A549 (cell line): ENCODE data around the gene TRAFD1. TPM values are rescaled to one million over a fixed set of nuclear protein-coding genes. Genes with fewer than 3 reads are reported as not detected.

Source experiments
- ATAC-seq, 2 experiments: fragments of 200-7000 bp in 1 of 2; fragments of >200 bp in 1 of 2; cut with Nextera tagmentation in 1 of 2; cut with Tn5 transposase in 1 of 2; 3 replicates each; pipeline versions ENCODE4 v1.8.0 to v1.9.1; 2018 to 2020; ENCODE audit warnings: mild to moderate bottlenecking in 1 of 2, moderate library complexity in 1 of 2
- CTCF ChIA-PET: fragments of 300-600 bp; sonication (Branson Sonifier 250); formaldehyde crosslinking; extraction: SDS; loops from one replicate; lab custom pipeline; 2021; ENCODE audit warnings: antibody characterized with exemption, inconsistent platforms; lab: Yijun Ruan, JAX
- POLR2A ChIA-PET: fragments of 350-600 bp; formaldehyde crosslinking; extraction: SDS; loops from one replicate; lab custom pipeline; 2021; ENCODE audit warnings: antibody characterized with exemption, inconsistent platforms; lab: Yijun Ruan, JAX
- DNase-seq, 2 experiments: peaks; one replicate each; pipeline versions ENCODE4 v3.0.0 to v3.0.0-alpha.2; 2011 to 2016; ENCODE audit warnings: low read depth in 1 of 2, low spot score in 1 of 2
- FAIRE-seq: peaks from 2 replicates; lab custom pipeline; 2011; peaks lifted over from hg19 to GRCh38; lab: Jason Lieb, UNC
- H3K27ac ChIP-seq, 2 experiments: fragments of >200 bp; sonication (Bioruptor Twin); formaldehyde crosslinking; 3 replicates each; pipeline ENCODE4 v1.5.1; 2016 to 2017
- H3K4me1 ChIP-seq: fragments of >200 bp; sonication (Bioruptor Twin); formaldehyde crosslinking; 3 replicates; pipeline ENCODE4 v1.6.1; 2016
- H3K4me2 ChIP-seq: fragments of >200 bp; sonication (Bioruptor Twin); formaldehyde crosslinking; 3 replicates; pipeline ENCODE4 v1.6.1; 2016
- H3K4me3 ChIP-seq: fragments of >200 bp; sonication (Bioruptor Twin); formaldehyde crosslinking; 3 replicates; pipeline ENCODE4 v1.5.1; 2016
- H3K9me3 ChIP-seq: fragments of >200 bp; sonication (Bioruptor Twin); formaldehyde crosslinking; 3 replicates; pipeline ENCODE4 v1.6.1; 2016
- CBX2 ChIP-seq: fragments of 200-600 bp; sonication (generic); IDR thresholded peaks from 2 replicates; pipeline ENCODE4 v1.6.1; 2016; ENCODE audit warnings: low read depth, mild to moderate bottlenecking, borderline replicate concordance
- EHMT2 ChIP-seq: fragments of 200-600 bp; sonication (generic); IDR thresholded peaks from 2 replicates; pipeline ENCODE4 v1.6.1; 2016; ENCODE audit warnings: antibody characterized with exemption, low read depth, mild to moderate bottlenecking, moderate library complexity
- EP300 ChIP-seq, 2 experiments: fragments of >200 bp; sonication (Bioruptor Twin); formaldehyde crosslinking; IDR thresholded peaks; 2 replicates in 1 of 2; 3 replicates in 1 of 2; pipeline ENCODE4 v1.6.1; 2016 to 2017
- ESRRA ChIP-seq: fragments of 150-350 bp; IDR thresholded peaks from 2 replicates; pipeline ENCODE4 v1.6.1; 2014; ENCODE audit warnings: mild to moderate bottlenecking, low read length, borderline replicate concordance
- FOSB ChIP-seq: fragments of 250-450 bp; sonication (Bioruptor Pico); IDR thresholded peaks from 2 replicates; pipeline ENCODE4 v1.5.0; 2020; ENCODE audit warnings: mild to moderate bottlenecking, moderate library complexity
- FOSL2 ChIP-seq, 2 experiments: fragments of 450-650 bp in 1 of 2; fragments of >200 bp in 1 of 2; sonication (Bioruptor Twin) in 1 of 2; formaldehyde crosslinking; IDR thresholded peaks; 2 replicates each; pipeline versions ENCODE4 v1.5.0 to v1.6.1; 2016 to 2020; ENCODE audit warnings: mild to moderate bottlenecking in 1 of 2, moderate library complexity in 1 of 2
- GATA3 ChIP-seq: IDR thresholded peaks from 2 replicates; pipeline ENCODE4 v1.6.1; 2012; ENCODE audit warnings: borderline replicate concordance
- HEYL ChIP-seq: fragments of 250-450 bp; sonication (Bioruptor Pico); IDR thresholded peaks from 2 replicates; pipeline ENCODE4 v1.8.0; 2021; ENCODE audit warnings: mild to moderate bottlenecking, moderate library complexity
- HOXA7 ChIP-seq: fragments of 250-450 bp; sonication (Bioruptor Pico); IDR thresholded peaks from 2 replicates; pipeline ENCODE4 v1.5.0; 2020; ENCODE audit warnings: mild to moderate bottlenecking, moderate library complexity
- HOXB13 ChIP-seq: fragments of 250-450 bp; sonication (Bioruptor Pico); IDR thresholded peaks from 2 replicates; pipeline ENCODE4 v1.5.0; 2020; ENCODE audit warnings: low read depth, mild to moderate bottlenecking, moderate library complexity
- JUN ChIP-seq, 2 experiments: fragments of >200 bp; sonication (Bioruptor Twin); formaldehyde crosslinking; IDR thresholded peaks; 2 replicates in 1 of 2; 3 replicates in 1 of 2; pipeline ENCODE4 v1.6.1; 2016 to 2017
- MAFK ChIP-seq: fragments of 450-650 bp; IDR thresholded peaks from 2 replicates; pipeline ENCODE4 v1.6.1; 2014; ENCODE audit not compliant: partially characterized antibody
- MYC ChIP-seq: IDR thresholded peaks from 2 replicates; pipeline ENCODE4 v1.6.1; 2012; ENCODE audit warnings: mild to moderate bottlenecking, inconsistent platforms, low read length, improper control_type of control experiment, borderline replicate concordance
- PHF8 ChIP-seq: fragments of 200-600 bp; sonication (generic); IDR thresholded peaks from 2 replicates; pipeline ENCODE4 v1.6.1; 2016; ENCODE audit warnings: low read depth, mild to moderate bottlenecking, antibody characterized with exemption, moderate library complexity, borderline replicate concordance
- POLR2A ChIP-seq: IDR thresholded peaks from 2 replicates; pipeline ENCODE4 v1.6.1; 2012; ENCODE audit warnings: mild to moderate bottlenecking, low read length
- POLR2AphosphoS2 ChIP-seq: conservative IDR thresholded peaks from 2 replicates; pipeline ENCODE4 v1.6.1; 2012; ENCODE audit warnings: low read length, improper control_type of control experiment, inconsistent platforms
- RARB ChIP-seq: fragments of 250-450 bp; sonication (Bioruptor Pico); IDR thresholded peaks from 2 replicates; pipeline ENCODE4 v1.8.0; 2021; ENCODE audit warnings: mild to moderate bottlenecking, moderate library complexity
- RCOR1 ChIP-seq: fragments of 150-350 bp; IDR thresholded peaks from 2 replicates; pipeline ENCODE4 v1.6.1; 2014; ENCODE audit warnings: antibody characterized with exemption, low read length, low read depth
- RNF2 ChIP-seq: fragments of 200-600 bp; sonication (generic); IDR thresholded peaks from 2 replicates; pipeline ENCODE4 v1.6.1; 2016; ENCODE audit warnings: low read depth, mild to moderate bottlenecking, antibody characterized with exemption, moderate library complexity, borderline replicate concordance
- TP53 ChIP-seq: fragments of 250-450 bp; sonication (Bioruptor Pico); IDR thresholded peaks from 2 replicates; pipeline ENCODE4 v1.5.0; 2021; ENCODE audit warnings: mild to moderate bottlenecking, moderate library complexity
- ZC3H11A ChIP-seq: fragments of 450-650 bp; IDR thresholded peaks from 2 replicates; pipeline ENCODE4 v1.6.1; 2014; ENCODE audit warnings: antibody characterized with exemption, mild to moderate bottlenecking
- ZSCAN20 ChIP-seq: fragments of 250-450 bp; sonication (Bioruptor Pico); IDR thresholded peaks from 2 replicates; pipeline ENCODE4 v1.8.0; 2022; ENCODE audit warnings: mild to moderate bottlenecking, moderate library complexity
- WGBS: methylation state at CpG from one replicate; pipeline ENCODE4 v1.1.6; 2017; ENCODE audit errors: missing lambda C conversion rate; 5-methylcytosine and 5-hydroxymethylcytosine counted together
- polyA plus RNA-seq, 4 experiments: library from polyadenylated mRNA; depleted of rRNA in 3 of 4; stranded (reverse); fragments of >200 nt; fragmentation: RNase III in 1 of 4; extraction: RNeasy Plus Mini Kit Qiagen cat#74134 plus additional on column Dnase treatment in 1 of 4; gene quantifications; 2 replicates in 3 of 4; 3 replicates in 1 of 4; pipeline ENCODE4 v1.2.3, GENCODE V29; 2011 to 2017
- TF ChIP-seq, protein P1 (sequence below): fragments of 150-350 bp; IDR thresholded peaks from 2 replicates; pipeline ENCODE4 v1.6.1; 2014; ENCODE audit warnings: low read depth, mild to moderate bottlenecking, low read length
- TF ChIP-seq, protein P2 (sequence below): IDR thresholded peaks from 2 replicates; pipeline ENCODE4 v1.6.1; 2012
- TF ChIP-seq, protein P3 (sequence below): fragments of >200 bp; sonication (Bioruptor Twin); formaldehyde crosslinking; IDR thresholded peaks from 3 replicates; pipeline ENCODE4 v1.6.1; 2016
- TF ChIP-seq, protein P4 (sequence below): fragments of >200 bp; sonication (Bioruptor Twin); formaldehyde crosslinking; IDR thresholded peaks from 3 replicates; pipeline ENCODE4 v1.5.1; 2016

The TRAFD1 gene
- polyA plus RNA-seq, 2 of the 4 experiments (the other 2 are of a cell fraction), result 23.3 to 41.1 TPM

DNA sequence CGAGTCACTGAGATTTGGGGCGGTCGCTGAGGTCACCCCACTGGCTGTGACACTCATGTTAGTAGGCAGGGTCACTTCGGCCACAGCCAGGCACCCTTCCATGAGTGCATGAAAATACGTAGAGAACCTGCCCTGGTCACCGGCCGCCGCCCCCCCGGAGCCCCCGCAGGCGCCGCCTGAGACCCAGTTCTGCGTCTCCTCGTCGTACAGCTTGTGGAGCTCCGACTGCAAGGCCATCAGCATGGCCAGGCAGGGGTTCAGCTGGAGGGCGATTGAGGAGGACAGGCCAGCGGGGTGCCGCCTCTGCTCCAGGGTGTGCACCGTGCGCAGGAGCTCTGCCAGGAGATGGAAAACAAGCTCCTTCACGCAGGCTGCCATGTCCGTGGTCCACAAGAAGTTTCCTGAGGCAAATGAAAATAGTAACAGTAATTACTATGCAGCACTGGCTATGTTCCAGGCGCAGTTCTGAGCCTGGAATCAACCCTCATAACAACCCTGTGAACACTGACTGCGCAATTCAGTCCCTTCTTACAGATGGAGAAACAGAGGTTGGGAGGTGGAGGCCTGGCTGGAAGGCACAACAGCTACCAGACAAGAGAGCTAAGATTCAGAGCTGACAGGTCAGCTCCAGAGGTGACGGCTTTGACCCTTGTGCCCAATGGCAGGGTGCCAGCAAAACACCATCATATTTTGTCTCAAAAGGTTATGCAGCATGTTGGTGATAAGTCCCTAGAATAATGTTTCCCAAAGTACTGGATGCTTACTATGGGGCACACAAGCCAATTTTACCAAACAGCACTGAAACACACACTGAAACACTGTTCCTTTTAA is 59.9 kb downstream of the TRAFD1 start:
- ChIA-PET POLR2A (no interaction called here), CTCF (interaction anchor here (1.2 to 6.3 kb wide), 3 partner anchors 13 to 202 kb away, joined by 3 to 32 read pairs (median 5); no protein-coding TSS in a partner anchor)
- Histone ChIP-seq H3K27ac (no peak overlapping the region), H3K4me1 (no peaks in the 10 kb centered on the region), H3K4me3 (no peak overlapping the region), H3K9me3 (no peaks in the 10 kb centered on the region), H3K4me2 (no peak overlapping the region)
- 94% methylated on average over 20 of the region's 26 CpGs for WGBS
- TF ChIP-seq FOSL2 (IDR thresholded peaks at IDR 0.05) (no peak), FOSL2 (CRISPR knock-in tag; IDR thresholded peaks at IDR 0.05) (no peak), ZSCAN20 (no peak), HOXA7 (CRISPR knock-in tag) (no peak), POLR2A (no peak), FOSB (CRISPR knock-in tag) (no peak), EP300 (IDR thresholded peaks at IDR 0.05) (no peak), HOXB13 (CRISPR knock-in tag) (no peak), EHMT2 (no peak), RCOR1 (no peak), RNF2 (no peak), POLR2AphosphoS2 (no peak), MYC (no peak), CBX2 (no peak), ESRRA (no peak), ZC3H11A (no peak), JUN (IDR thresholded peaks at IDR 0.05) (no peak), GATA3 (no peak), PHF8 (no peak)
- TF ChIP-seq, protein P1, sequence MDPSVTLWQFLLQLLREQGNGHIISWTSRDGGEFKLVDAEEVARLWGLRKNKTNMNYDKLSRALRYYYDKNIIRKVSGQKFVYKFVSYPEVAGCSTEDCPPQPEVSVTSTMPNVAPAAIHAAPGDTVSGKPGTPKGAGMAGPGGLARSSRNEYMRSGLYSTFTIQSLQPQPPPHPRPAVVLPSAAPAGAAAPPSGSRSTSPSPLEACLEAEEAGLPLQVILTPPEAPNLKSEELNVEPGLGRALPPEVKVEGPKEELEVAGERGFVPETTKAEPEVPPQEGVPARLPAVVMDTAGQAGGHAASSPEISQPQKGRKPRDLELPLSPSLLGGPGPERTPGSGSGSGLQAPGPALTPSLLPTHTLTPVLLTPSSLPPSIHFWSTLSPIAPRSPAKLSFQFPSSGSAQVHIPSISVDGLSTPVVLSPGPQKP, result no peak
- FAIRE-seq (no peak), DNase-seq (no peak), ATAC-seq (no peak)

DNA sequence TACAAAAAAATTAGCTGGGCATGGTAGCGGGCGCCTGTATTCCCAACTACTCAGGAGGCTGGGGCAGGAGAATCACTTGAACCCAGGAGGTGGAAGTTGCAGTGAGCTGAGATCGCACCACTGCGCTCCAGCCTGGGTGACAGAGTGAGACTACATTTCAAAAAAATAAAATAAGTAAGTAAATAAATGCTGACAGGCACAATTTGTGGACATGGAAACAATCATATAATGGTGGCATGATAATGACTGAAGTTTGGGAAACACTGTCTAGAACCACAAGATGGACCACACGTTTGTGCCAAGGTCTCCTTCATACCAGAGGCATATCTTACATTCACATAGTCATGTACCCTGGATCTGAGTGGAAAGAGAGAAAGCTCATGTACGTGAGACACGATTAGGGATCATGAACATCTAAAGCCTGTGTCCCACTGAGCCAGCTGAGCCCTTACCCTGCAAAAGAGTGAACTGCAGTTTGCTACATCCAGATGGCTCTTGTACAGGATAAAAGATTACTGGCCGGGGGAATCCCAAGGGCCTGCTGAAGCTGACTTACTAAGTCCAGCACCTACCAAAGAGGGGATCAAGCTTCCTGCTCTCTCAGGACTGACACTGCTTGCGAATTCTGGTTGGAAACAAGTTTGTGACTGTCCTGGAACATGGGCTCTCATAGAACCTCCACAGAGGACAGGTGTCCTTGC is 62.9 kb downstream of the TRAFD1 start:
- TF ChIP-seq, protein P2, sequence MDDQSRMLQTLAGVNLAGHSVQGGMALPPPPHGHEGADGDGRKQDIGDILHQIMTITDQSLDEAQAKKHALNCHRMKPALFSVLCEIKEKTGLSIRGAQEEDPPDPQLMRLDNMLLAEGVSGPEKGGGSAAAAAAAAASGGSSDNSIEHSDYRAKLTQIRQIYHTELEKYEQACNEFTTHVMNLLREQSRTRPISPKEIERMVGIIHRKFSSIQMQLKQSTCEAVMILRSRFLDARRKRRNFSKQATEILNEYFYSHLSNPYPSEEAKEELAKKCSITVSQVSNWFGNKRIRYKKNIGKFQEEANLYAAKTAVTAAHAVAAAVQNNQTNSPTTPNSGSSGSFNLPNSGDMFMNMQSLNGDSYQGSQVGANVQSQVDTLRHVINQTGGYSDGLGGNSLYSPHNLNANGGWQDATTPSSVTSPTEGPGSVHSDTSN, result no peak
- TF ChIP-seq HEYL (CRISPR knock-in tag) (no peak), TP53 (CRISPR knock-in tag) (no peak), RARB (CRISPR knock-in tag) (no peak), MAFK (peak; percentile 91)
- TF ChIP-seq, protein P3, sequence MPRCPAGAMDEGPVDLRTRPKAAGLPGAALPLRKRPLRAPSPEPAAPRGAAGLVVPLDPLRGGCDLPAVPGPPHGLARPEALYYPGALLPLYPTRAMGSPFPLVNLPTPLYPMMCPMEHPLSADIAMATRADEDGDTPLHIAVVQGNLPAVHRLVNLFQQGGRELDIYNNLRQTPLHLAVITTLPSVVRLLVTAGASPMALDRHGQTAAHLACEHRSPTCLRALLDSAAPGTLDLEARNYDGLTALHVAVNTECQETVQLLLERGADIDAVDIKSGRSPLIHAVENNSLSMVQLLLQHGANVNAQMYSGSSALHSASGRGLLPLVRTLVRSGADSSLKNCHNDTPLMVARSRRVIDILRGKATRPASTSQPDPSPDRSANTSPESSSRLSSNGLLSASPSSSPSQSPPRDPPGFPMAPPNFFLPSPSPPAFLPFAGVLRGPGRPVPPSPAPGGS, result no peak
- TF ChIP-seq, protein P4, sequence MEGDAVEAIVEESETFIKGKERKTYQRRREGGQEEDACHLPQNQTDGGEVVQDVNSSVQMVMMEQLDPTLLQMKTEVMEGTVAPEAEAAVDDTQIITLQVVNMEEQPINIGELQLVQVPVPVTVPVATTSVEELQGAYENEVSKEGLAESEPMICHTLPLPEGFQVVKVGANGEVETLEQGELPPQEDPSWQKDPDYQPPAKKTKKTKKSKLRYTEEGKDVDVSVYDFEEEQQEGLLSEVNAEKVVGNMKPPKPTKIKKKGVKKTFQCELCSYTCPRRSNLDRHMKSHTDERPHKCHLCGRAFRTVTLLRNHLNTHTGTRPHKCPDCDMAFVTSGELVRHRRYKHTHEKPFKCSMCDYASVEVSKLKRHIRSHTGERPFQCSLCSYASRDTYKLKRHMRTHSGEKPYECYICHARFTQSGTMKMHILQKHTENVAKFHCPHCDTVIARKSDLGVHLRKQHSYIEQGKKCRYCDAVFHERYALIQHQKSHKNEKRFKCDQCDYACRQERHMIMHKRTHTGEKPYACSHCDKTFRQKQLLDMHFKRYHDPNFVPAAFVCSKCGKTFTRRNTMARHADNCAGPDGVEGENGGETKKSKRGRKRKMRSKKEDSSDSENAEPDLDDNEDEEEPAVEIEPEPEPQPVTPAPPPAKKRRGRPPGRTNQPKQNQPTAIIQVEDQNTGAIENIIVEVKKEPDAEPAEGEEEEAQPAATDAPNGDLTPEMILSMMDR, result no peak
- FAIRE-seq (no peak), ATAC-seq (no peak), DNase-seq (no peak)
- POLR2A ChIA-PET, result no interaction called here
- 93% methylated on average over 9 of the region's 9 CpGs for WGBS
- CTCF ChIA-PET, result interaction anchor here (0.9 to 6.3 kb wide), 2 partner anchors 10 kb away, joined by 4 to 32 read pairs; no protein-coding TSS in a partner anchor
- Histone ChIP-seq H3K4me1 (no peaks in the 10 kb centered on the region), H3K4me3 (no peak overlapping the region), H3K4me2 (no peak overlapping the region), H3K27ac (no peak overlapping the region), H3K9me3 (no peaks in the 10 kb centered on the region)
